HG03045 (cell line): ENCODE data around the gene TAC4.

Experiments used
- ATAC-seq: cut with Tn5 transposase; IDR thresholded peaks from one replicate; pipeline ENCODE4 v1.9.1; 2021; ENCODE audit warnings: mild to moderate bottlenecking, moderate library complexity; ENCODE audit not compliant: unreplicated experiment

TAC4 gene

DNA sequence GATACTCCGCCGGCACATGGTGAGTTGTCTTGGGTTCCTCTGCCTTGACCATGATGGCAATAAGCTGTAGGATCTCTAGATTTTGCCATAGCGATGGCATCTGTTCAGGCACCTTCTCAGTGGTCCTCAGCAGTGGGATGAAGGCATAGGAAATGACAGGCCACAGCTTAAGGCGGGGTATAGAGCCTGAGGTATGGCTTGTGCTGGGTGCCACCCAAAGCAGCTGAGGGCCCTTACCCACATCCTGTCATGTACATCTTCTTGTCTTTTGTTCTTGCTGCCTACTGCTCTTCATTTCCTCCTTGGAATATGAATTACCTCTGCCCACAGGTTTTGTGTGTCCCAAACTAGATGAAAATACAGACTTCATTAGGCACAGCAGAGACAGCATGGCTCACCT is 29.9 kb downstream of the TAC4 start:
- no peak for ATAC-seq

DNA sequence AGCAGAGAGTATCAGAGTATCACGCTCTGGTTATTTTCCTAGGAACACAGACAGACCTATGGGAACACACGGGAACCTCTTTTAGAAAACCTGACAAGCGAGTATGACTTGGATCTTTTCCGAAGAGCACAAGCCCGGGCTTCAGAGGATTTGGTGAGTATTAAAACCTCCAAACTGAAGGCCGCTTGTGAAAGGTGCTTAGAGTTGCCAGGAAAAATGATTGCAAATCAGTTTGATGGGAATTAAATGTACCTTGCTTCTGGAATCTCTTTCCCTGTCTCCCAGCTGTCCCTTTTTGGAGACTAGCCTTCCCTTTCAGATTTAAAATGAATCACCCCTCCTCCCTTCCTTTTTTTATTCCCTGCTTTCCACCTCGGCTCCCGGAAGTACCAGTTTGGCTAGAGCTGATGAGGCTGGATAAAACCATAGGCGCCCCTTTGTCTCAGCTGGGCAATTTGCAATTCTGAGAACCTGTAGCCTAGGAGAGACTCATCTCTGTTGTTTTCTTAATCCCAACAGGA is 32.0 kb downstream of the TAC4 start:
- ATAC-seq: no peak

DNA sequence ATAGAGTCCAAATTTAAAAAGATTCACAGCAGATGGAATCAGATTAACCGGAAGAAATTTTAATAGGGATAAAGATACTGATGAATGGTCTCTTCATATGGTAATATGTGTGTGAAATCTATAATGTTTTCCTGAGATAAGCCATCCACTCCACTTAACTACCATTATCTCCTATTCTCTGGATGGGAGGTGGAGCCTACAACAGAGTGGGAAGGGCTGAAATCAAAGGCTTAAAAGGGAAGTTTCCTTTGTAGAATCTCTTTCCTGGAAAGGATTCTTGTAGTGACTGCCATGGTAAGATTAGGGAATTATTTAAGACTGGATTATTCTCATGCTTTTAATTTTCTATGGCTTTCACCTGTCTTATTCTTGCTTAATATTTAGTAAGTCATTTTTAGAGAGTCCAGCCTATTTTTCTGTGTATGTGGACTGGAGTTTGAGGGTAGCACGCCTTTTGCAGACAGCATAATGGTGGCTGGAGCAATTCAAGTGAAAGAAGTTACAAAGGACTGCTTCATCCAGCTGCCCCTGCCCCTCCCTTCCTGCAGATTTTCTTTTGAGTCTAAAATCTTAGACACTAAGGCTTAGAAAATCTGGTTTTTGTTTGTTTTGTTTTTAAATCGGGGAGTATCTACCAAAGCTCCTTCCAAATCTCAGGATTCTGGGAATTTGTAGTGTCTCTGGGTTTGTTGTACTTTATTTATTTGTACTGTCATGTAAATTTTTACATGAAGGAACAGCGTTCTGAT is 32.9 kb downstream of the TAC4 start:
- ATAC-seq: no peak

DNA sequence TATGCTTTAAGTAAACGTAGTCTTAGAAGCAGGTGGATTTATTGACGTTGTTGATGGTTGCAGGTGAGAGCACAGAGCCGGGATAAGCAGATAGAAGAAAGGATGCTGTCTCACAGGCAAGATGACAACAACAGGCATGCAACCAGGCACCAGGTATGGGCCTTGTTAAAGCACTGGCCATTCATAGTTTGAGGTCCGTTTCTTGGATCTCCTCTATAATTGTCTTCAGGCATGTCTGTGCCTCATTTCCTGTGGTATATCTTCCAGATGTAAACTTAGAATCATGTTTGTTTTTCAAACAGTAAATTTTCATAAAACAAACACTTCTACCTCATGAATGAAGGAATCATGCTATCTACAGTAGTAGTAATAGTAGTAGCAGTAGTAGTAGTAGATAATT is 38.8 kb downstream of the TAC4 start:
- no peak for ATAC-seq

DNA sequence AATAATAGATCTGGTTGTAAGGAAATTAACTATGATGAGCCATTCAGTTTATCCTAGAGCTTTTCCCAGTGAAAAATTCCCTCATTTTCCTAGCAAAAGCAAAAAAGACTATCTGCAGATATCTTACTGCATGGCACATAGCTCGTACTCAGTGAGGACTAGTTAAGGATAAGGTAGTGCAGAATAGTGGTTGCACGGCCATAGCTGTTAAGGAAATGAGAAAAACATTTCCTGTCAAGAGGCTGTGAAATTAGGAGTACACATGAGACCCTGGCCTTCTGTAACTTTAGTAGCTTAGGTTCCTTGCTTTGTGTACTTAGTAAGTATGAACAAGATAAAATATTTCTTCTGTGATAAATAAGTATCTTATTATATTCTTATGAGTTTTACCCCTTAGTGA is 49.1 kb downstream of the TAC4 start:
- ATAC-seq: no peak

DNA sequence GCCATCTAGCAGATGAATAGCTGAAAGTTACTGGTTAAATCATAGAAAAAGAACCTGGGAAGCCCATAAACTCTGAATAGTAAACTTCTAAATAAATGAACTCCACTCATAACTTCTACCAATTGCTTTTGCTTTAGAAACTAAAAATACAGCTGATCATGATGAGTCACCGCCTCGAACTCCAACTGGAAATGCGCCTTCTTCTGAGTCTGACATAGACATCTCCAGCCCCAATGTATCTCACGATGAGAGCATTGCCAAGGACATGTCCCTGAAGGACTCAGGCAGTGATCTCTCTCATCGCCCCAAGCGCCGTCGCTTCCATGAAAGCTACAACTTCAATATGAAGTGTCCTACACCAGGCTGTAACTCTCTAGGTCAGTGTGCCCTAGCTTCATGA is 49.7 kb downstream of the TAC4 start:
- ATAC-seq: no peak

DNA sequence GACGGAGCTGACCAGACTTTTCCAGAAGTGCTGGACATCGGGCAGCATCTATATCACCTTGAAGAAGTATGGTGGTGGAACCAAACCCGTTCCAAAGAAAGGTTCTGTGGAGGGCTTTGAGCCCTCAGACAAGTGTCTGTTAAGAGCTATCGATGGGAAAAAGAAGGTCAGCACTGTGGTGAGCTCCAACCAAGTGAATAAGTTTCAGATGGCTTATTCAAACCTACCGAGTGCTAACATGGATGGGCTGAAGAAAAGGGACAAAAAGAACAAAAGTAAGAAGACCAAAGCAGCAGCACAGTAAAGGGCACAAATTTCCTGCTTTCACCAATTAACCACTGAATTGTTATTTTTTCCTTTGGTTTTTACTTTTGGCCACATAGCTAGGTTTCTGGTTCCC is 52.5 kb downstream of the TAC4 start:
- ATAC-seq: no peak

- ATAC-seq: no peak
These were observed 54.6 kb downstream of the TAC4 start for GRCh38 chr17:49793309-49793708.

DNA sequence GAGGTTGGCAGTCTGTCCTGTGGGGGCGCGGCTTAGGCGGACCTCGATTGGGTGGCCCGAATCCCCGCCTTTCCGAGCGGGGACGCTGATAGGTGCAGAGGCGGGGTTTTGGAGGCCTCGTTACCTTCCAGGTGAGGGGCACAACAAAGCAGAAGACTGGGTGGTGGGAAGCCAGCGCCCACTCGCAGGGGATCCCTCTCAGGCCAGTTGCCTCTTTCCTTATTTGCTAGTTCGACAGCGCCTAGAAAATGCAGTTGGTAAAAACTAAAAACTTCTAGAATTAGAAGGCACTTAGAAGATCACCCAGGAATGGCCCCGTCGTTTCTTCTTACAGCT is 58.7 kb downstream of the TAC4 start:
- ATAC-seq: no peak

GRCh38 chr17:49788478-49789242 is 59.2 kb downstream of the TAC4 start, which contains the start of gene KAT7:
TSS of gene KAT7 (plus strand) at chr17:49788681. CDS start at chr17:49788835, 154 bp downstream.
- peak; percentile 91 for ATAC-seq
